Natural killer cell (primary cell): ENCODE results near the gene ESRRG. TPM values are rescaled to one million over a fixed set of nuclear protein-coding genes. Genes with fewer than 3 reads are reported as not detected.

Experiments used
- ATAC-seq, 3 donors: fragments of 150-1000 bp in 2 of 3; fragments of 200-7000 bp in 1 of 3; cut with Tn5 transposase; 1 replicate in 1 of 3; 2 replicates in 2 of 3; pipeline ENCODE4 v1.10.0; 2021; ENCODE audit warnings: mild to moderate bottlenecking in 2 of 3, moderate library complexity in 2 of 3
- DNase-seq, 2 donors: peaks; one replicate each; pipeline versions ENCODE4 v3.0.0 to v3.0.0-alpha.2; 2013 to 2021; ENCODE audit warnings: mixed read lengths in 1 of 2
- H3K27ac ChIP-seq: one replicate; pipeline ENCODE4 v1.5.1; 2013; ENCODE audit warnings: mild to moderate bottlenecking, low read length
- H3K27me3 ChIP-seq: one replicate; pipeline ENCODE4 v1.6.1; 2013; ENCODE audit warnings: low read length; ENCODE audit not compliant: control insufficient read depth, insufficient read depth
- H3K36me3 ChIP-seq: one replicate; pipeline ENCODE4 v1.6.1; 2013; ENCODE audit warnings: low read length; ENCODE audit not compliant: control insufficient read depth, insufficient read depth
- H3K4me1 ChIP-seq: one replicate; pipeline ENCODE4 v1.6.1; 2013; ENCODE audit warnings: low read length; ENCODE audit not compliant: control insufficient read depth, insufficient read depth
- H3K4me3 ChIP-seq: one replicate; pipeline ENCODE4 v1.5.1; 2013; ENCODE audit warnings: low read length
- H3K9me3 ChIP-seq: one replicate; pipeline ENCODE4 v1.6.1; 2013; ENCODE audit warnings: low read length; ENCODE audit not compliant: control insufficient read depth, insufficient read depth
- H3K27ac Mint-ChIP-seq, 2 donors: one replicate each; pipeline ENCODE4 v1.8.0; 2022; ENCODE audit warnings: mild to moderate bottlenecking in 2 of 2, mixed read lengths in 2 of 2, moderate library complexity in 1 of 2
- H3K27me3 Mint-ChIP-seq, 2 donors: one replicate each; pipeline ENCODE4 v1.8.0; 2022; ENCODE audit warnings: low read depth in 2 of 2, mixed read lengths in 2 of 2
- H3K36me3 Mint-ChIP-seq: one replicate; pipeline ENCODE4 v1.8.0; 2022; ENCODE audit warnings: mixed read lengths
- H3K4me1 Mint-ChIP-seq, 2 donors: one replicate each; pipeline ENCODE4 v1.8.0; 2022; ENCODE audit warnings: mixed read lengths in 2 of 2
- H3K4me3 Mint-ChIP-seq: one replicate; pipeline ENCODE4 v1.8.0; 2022; ENCODE audit warnings: mild to moderate bottlenecking, moderate library complexity, mixed read lengths
- H3K9me3 Mint-ChIP-seq, 2 donors: one replicate each; pipeline ENCODE4 v1.8.0; 2022; ENCODE audit warnings: mixed read lengths in 2 of 2
- WGBS: methylation state at CpG from one replicate; pipeline ENCODE4 v1.1.7; 2013; ENCODE audit warnings: missing lambda C conversion rate; ENCODE audit not compliant: insufficient coverage; 5-methylcytosine and 5-hydroxymethylcytosine counted together
- intact Hi-C: fragments of 100-400 bp; cut with micrococcal nuclease; formaldehyde crosslinking; loops from one replicate; pipeline ENCODE4 v1.14.2; 2022
- total RNA-seq, 4 donors: library from RNA; stranded (reverse); fragments of 120-200 nt in 1 of 4; gene quantifications; one replicate each; pipeline versions ENCODE4 v1.2.3 to v1.2.4, GENCODE V29; 2013 to 2022
- TF ChIP-seq, protein P1 (sequence below): fragments of 200-600 bp; IDR thresholded peaks from one replicate; pipeline ENCODE4 v1.8.0; 2022; ENCODE audit warnings: antibody characterized with exemption

Gene ESRRG
- total RNA-seq, 3 donors from 2014 or later (not counting 1 experiment from before 2014, with no cell fraction given): not detected

DNA sequence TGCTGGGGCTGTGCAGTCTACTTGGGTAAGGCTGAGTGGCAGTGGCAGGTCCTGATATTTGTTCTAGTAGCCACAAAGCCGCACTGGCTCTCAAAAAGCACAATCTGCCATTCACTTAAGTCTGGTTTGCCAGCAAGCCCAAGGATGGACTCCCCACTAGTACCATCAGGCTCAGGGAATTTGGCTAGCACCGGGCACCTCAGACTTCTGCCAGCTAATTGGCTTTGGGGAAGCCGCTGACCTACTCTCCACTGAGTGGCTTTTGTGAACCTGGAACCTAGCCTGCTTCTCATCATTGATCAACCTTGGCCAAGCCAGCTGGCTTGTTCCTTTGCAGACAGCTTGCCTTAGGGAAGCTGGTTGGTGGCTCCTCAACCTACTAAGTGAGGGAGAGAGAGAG lies 83.1 kb downstream of the ESRRG start:
- H3K36me3 ChIP-seq: no peaks in the 10 kb centered on the region
- H3K4me1 ChIP-seq: no peaks in the 10 kb centered on the region
- H3K27me3 Mint-ChIP-seq: no peaks in the 10 kb centered on the region
- no peak overlapping the region for H3K4me3 ChIP-seq
- no peak overlapping the region for H3K27ac ChIP-seq
- H3K27ac Mint-ChIP-seq: no peak overlapping the region
- H3K36me3 Mint-ChIP-seq: no peaks in the 10 kb centered on the region
- no peak overlapping the region for H3K4me3 Mint-ChIP-seq
- DNase-seq (no peak), ATAC-seq (no peak)
- WGBS: 88% methylated on average over 3 of the region's 3 CpGs
- TF ChIP-seq, protein P1, sequence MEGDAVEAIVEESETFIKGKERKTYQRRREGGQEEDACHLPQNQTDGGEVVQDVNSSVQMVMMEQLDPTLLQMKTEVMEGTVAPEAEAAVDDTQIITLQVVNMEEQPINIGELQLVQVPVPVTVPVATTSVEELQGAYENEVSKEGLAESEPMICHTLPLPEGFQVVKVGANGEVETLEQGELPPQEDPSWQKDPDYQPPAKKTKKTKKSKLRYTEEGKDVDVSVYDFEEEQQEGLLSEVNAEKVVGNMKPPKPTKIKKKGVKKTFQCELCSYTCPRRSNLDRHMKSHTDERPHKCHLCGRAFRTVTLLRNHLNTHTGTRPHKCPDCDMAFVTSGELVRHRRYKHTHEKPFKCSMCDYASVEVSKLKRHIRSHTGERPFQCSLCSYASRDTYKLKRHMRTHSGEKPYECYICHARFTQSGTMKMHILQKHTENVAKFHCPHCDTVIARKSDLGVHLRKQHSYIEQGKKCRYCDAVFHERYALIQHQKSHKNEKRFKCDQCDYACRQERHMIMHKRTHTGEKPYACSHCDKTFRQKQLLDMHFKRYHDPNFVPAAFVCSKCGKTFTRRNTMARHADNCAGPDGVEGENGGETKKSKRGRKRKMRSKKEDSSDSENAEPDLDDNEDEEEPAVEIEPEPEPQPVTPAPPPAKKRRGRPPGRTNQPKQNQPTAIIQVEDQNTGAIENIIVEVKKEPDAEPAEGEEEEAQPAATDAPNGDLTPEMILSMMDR: no peak
- no peaks in the 10 kb centered on the region for H3K4me1 Mint-ChIP-seq
- peaks cover 5% of the 10 kb centered on the region in 2 donors for H3K9me3 Mint-ChIP-seq
- H3K9me3 ChIP-seq: peaks cover 3% of the 10 kb centered on the region
- intact Hi-C loops: no loop called here
- no peaks in the 10 kb centered on the region for H3K27me3 ChIP-seq

GRCh38 chr1:216632980-216633379 lies 90.2 kb downstream of the ESRRG start:
- Mint-ChIP-seq H3K36me3 (no peaks in the 10 kb centered on the region), H3K27me3 (no peaks in the 10 kb centered on the region), H3K9me3 (peaks cover 3 to 8% of the 10 kb centered on the region in 2 donors), H3K27ac (no peak overlapping the region), H3K4me3 (no peak overlapping the region), H3K4me1 (no peaks in the 10 kb centered on the region)
- no peaks in the 10 kb centered on the region for H3K4me1 ChIP-seq
- H3K36me3 ChIP-seq: no peaks in the 10 kb centered on the region
- H3K9me3 ChIP-seq: no peaks in the 10 kb centered on the region
- DNase-seq (no peak), ATAC-seq (no peak)
- WGBS: 87% methylated on average over 3 of the region's 3 CpGs
- no peak overlapping the region for H3K27ac ChIP-seq
- no peak overlapping the region for H3K4me3 ChIP-seq
- H3K27me3 ChIP-seq: no peaks in the 10 kb centered on the region
- intact Hi-C loops: no loop called here
- TF ChIP-seq, protein P1: no peak

GRCh38 chr1:216630532-216630931 lies 92.7 kb downstream of the ESRRG start:
- no peak overlapping the region for H3K27ac Mint-ChIP-seq
- TF ChIP-seq, protein P1: no peak
- Histone ChIP-seq H3K9me3 (no peaks in the 10 kb centered on the region), H3K27ac (no peak overlapping the region), H3K4me3 (no peak overlapping the region), H3K27me3 (no peaks in the 10 kb centered on the region), H3K4me1 (no peaks in the 10 kb centered on the region), H3K36me3 (no peaks in the 10 kb centered on the region)
- no peak for DNase-seq
- WGBS: 100% methylated on average over 1 of the region's 2 CpGs
- intact Hi-C loops: no loop called here
- no peaks in the 10 kb centered on the region for H3K27me3 Mint-ChIP-seq
- H3K4me1 Mint-ChIP-seq: no peaks in the 10 kb centered on the region
- no peak overlapping the region for H3K4me3 Mint-ChIP-seq
- no peaks in the 10 kb centered on the region for H3K36me3 Mint-ChIP-seq
- peaks cover 3 to 6% of the 10 kb centered on the region in 2 donors for H3K9me3 Mint-ChIP-seq
- ATAC-seq: no peak

DNA sequence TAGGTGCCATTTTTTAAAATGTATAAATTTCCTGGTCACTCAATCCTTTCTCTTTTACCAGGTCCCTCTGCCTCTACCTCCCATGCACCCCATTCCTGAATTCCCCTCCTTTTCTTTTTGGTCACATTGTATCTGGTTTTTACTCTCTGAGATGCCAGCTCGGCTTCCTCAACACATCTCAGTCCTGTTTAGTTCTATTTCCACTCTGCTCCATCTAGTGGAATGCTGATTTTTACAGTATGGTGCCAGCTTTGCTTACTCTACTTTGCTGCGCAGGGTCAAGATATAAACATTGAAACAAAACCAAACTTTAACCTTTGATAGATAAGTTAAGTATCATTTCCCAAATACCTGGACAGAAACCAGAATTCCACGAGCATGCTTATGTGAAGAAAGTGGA lies 96.0 kb downstream of the ESRRG start:
- intact Hi-C loops: no loop called here
- Mint-ChIP-seq H3K27me3 (no peaks in the 10 kb centered on the region), H3K9me3 (peaks cover 3 to 7% of the 10 kb centered on the region in 2 donors), H3K4me3 (no peak overlapping the region), H3K27ac (no peak overlapping the region), H3K36me3 (no peaks in the 10 kb centered on the region), H3K4me1 (no peaks in the 10 kb centered on the region)
- DNase-seq: no peak
- H3K27ac ChIP-seq: no peak overlapping the region
- TF ChIP-seq, protein P1: no peak
- H3K27me3 ChIP-seq: no peaks in the 10 kb centered on the region
- WGBS: 95% methylated on average over 2 of the region's 3 CpGs
- no peak overlapping the region for H3K4me3 ChIP-seq
- H3K4me1 ChIP-seq: no peaks in the 10 kb centered on the region
- no peaks in the 10 kb centered on the region for H3K36me3 ChIP-seq
- no peaks in the 10 kb centered on the region for H3K9me3 ChIP-seq
- ATAC-seq: no peak
